SK-N-SH (cell line): ENCODE measurements around the gene CASKIN1. TPM values are rescaled to one million over a fixed set of nuclear protein-coding genes. Genes with fewer than 3 reads are reported as not detected.

Experiments used
- CTCF ChIA-PET: fragments of 300-600, 350-600 bp; formaldehyde crosslinking; extraction: SDS; loops from one replicate; lab custom pipeline; 2021; lab: Yijun Ruan, JAX
- POLR2A ChIA-PET: fragments of 350-600 bp; sonication (Branson Sonifier 250); formaldehyde crosslinking; extraction: SDS; loops from one replicate; lab custom pipeline; 2020; ENCODE audit warnings: antibody characterized with exemption, inconsistent platforms; lab: Yijun Ruan, JAX
- DNase-seq: peaks from one replicate; pipeline ENCODE4 v3.0.0; 2012
- H2AFZ ChIP-seq: fragments of 200-600 bp; sonication (generic); 2 replicates; pipeline ENCODE4 v1.8.1; 2016; ENCODE audit warnings: antibody characterized with exemption, mild to moderate bottlenecking, low read depth
- H3F3A ChIP-seq: fragments of 200-600 bp; sonication (generic); replicated peaks from 2 replicates; pipeline ENCODE3; 2016; ENCODE audit warnings: antibody characterized with exemption, mild to moderate bottlenecking; ENCODE audit not compliant: insufficient read depth
- H3K27ac ChIP-seq, 2 experiments: fragments of 200-500 bp in 1 of 2; fragments of 200-600 bp in 1 of 2; sonication (Bioruptor generic) in 1 of 2; sonication (generic), shearing (Covaris generic) in 1 of 2; 2 replicates each; pipeline versions ENCODE4 v1.5.1 to v1.6.1; 2014 to 2016; ENCODE audit warnings: low read depth in 2 of 2, inconsistent platforms in 1 of 2, low read length in 1 of 2, mild to moderate bottlenecking in 1 of 2, mixed read lengths in 1 of 2
- H3K27me3 ChIP-seq: fragments of 200-600 bp; sonication (generic), shearing (Covaris generic); 2 replicates; pipeline ENCODE4 v1.6.1; 2016; ENCODE audit warnings: mixed run types; ENCODE audit not compliant: insufficient read depth
- H3K36me3 ChIP-seq, 2 experiments: fragments of 200-500 bp in 1 of 2; fragments of 200-600 bp in 1 of 2; sonication (Bioruptor generic) in 1 of 2; sonication (generic) in 1 of 2; replicated peaks in 1 of 2; 2 replicates each; pipeline versions ENCODE3 to v1.5.1; 2014 to 2016; ENCODE audit warnings: low read length in 1 of 2, mild to moderate bottlenecking in 1 of 2; ENCODE audit not compliant: insufficient read depth in 2 of 2, control insufficient read depth in 1 of 2
- H3K4me1 ChIP-seq, 2 experiments: fragments of 200-500 bp in 1 of 2; fragments of 200-600 bp in 1 of 2; sonication (Bioruptor generic) in 1 of 2; sonication (generic), shearing (Covaris generic) in 1 of 2; 2 replicates each; pipeline versions ENCODE4 v1.5.1 to v1.6.1; 2014 to 2016; ENCODE audit warnings: low read depth in 1 of 2, low read length in 1 of 2, mixed run types in 1 of 2; ENCODE audit not compliant: insufficient read depth in 2 of 2, control insufficient read depth in 1 of 2
- H3K4me2 ChIP-seq: fragments of 200-600 bp; sonication (generic), shearing (Covaris generic); 2 replicates; pipeline ENCODE4 v1.6.1; 2017; ENCODE audit warnings: mixed run types
- H3K4me3 ChIP-seq, 2 experiments: fragments of 200-500 bp in 1 of 2; fragments of 200-600 bp in 1 of 2; sonication (Bioruptor generic) in 1 of 2; sonication (generic), shearing (Covaris generic) in 1 of 2; 2 replicates each; pipeline versions ENCODE4 v1.5.1 to v1.8.1; 2014 to 2016; ENCODE audit warnings: low read depth in 2 of 2, inconsistent platforms in 1 of 2, low read length in 1 of 2, mild to moderate bottlenecking in 1 of 2, mixed read lengths in 1 of 2, moderate library complexity in 1 of 2
- H3K79me2 ChIP-seq: fragments of 200-600 bp; sonication (generic); 2 replicates; pipeline ENCODE4 v1.8.1; 2017; ENCODE audit warnings: mild to moderate bottlenecking; ENCODE audit not compliant: insufficient read depth
- H3K9ac ChIP-seq: fragments of 200-600 bp; sonication (generic); 2 replicates; pipeline ENCODE4 v1.6.1; 2017; ENCODE audit warnings: mixed run types
- H3K9me2 ChIP-seq: fragments of 200-600 bp; sonication (generic); 2 replicates; pipeline ENCODE4 v1.6.1; 2017; ENCODE audit warnings: mixed run types
- H3K9me3 ChIP-seq: fragments of 200-600 bp; sonication (generic); 2 replicates; pipeline ENCODE4 v1.6.1; 2017; ENCODE audit warnings: mixed run types, mild to moderate bottlenecking, moderate library complexity
- H4K20me1 ChIP-seq: fragments of 200-600 bp; sonication (generic); 2 replicates; pipeline ENCODE4 v1.6.1; 2017; ENCODE audit warnings: mild to moderate bottlenecking, mixed run types; ENCODE audit not compliant: insufficient read depth
- CHD2 ChIP-seq: fragments of 150-350 bp; IDR thresholded peaks from 2 replicates; pipeline ENCODE4 v1.6.1; 2018; ENCODE audit warnings: low read length; ENCODE audit not compliant: partially characterized antibody
- CTCF ChIP-seq: fragments of 200-600 bp; sonication (generic); IDR thresholded peaks from 2 replicates; pipeline ENCODE4 v1.6.1; 2017; ENCODE audit warnings: antibody characterized with exemption, mild to moderate bottlenecking, moderate library complexity
- ELF1 ChIP-seq: IDR thresholded peaks from 2 replicates; pipeline ENCODE4 v1.4.0; 2012
- FOSL2 ChIP-seq: IDR thresholded peaks from 2 replicates; pipeline ENCODE4 v1.4.0; 2012; ENCODE audit warnings: low read depth, mild to moderate bottlenecking, moderate library complexity, borderline replicate concordance
- FOXM1 ChIP-seq: IDR thresholded peaks from 2 replicates; pipeline ENCODE4 v1.4.0; 2012; ENCODE audit warnings: low read depth, mild to moderate bottlenecking
- GABPA ChIP-seq: IDR thresholded peaks from 2 replicates; pipeline ENCODE4 v1.4.0; 2012; ENCODE audit warnings: low read depth, mild to moderate bottlenecking
- GATA2 ChIP-seq: sonication (generic); formaldehyde crosslinking; IDR thresholded peaks from 2 replicates; pipeline ENCODE4 v1.5.0; 2020; ENCODE audit warnings: mild to moderate bottlenecking, missing genetic modification reagents
- MEF2A ChIP-seq: IDR thresholded peaks from 2 replicates; pipeline ENCODE4 v1.4.0; 2012; ENCODE audit warnings: low read depth, borderline replicate concordance
- PBX3 ChIP-seq: IDR thresholded peaks from 2 replicates; pipeline ENCODE4; 2012
- POLR2AphosphoS5 ChIP-seq: IDR thresholded peaks from 2 replicates; pipeline ENCODE4 v1.6.1; 2012; ENCODE audit warnings: low read depth, low read length
- RCOR1 ChIP-seq: fragments of 150-350 bp; IDR thresholded peaks from 2 replicates; pipeline ENCODE4 v1.6.1; 2017; ENCODE audit warnings: antibody characterized with exemption, low read length
- REST ChIP-seq: IDR thresholded peaks from 2 replicates; pipeline ENCODE4 v1.6.1; 2012; ENCODE audit warnings: mild to moderate bottlenecking, low read depth, low read length, moderate library complexity
- RFX5 ChIP-seq: IDR thresholded peaks from 2 replicates; pipeline ENCODE4 v1.6.1; 2012; ENCODE audit warnings: mild to moderate bottlenecking, improper control_type of control experiment, low read length
- RXRA ChIP-seq: IDR thresholded peaks from 2 replicates; pipeline ENCODE4 v1.4.0; 2012; ENCODE audit warnings: low read depth, mild to moderate bottlenecking, borderline replicate concordance
- SIN3A ChIP-seq: IDR thresholded peaks from 2 replicates; pipeline ENCODE4 v1.6.1; 2012; ENCODE audit warnings: low read depth, mild to moderate bottlenecking, low read length, moderate library complexity, borderline replicate concordance
- TCF12 ChIP-seq: IDR thresholded peaks from 2 replicates; pipeline ENCODE4 v1.4.0; 2012
- TEAD4 ChIP-seq: IDR thresholded peaks from 2 replicates; pipeline ENCODE4 v1.4.0; 2012; ENCODE audit warnings: mild to moderate bottlenecking, borderline replicate concordance; ENCODE audit not compliant: insufficient read depth
- USF1 ChIP-seq: IDR thresholded peaks from 2 replicates; pipeline ENCODE4 v1.4.0; 2012; ENCODE audit warnings: low read depth, borderline replicate concordance
- USF2 ChIP-seq: fragments of 150-350 bp; IDR thresholded peaks from 2 replicates; pipeline ENCODE4 v1.6.1; 2017; ENCODE audit warnings: antibody characterized with exemption, low read length, low read depth, borderline replicate concordance
- WGBS: methylation state at CpG from one replicate; pipeline ENCODE4 v1.1.6; 2017; ENCODE audit warnings: low lambda C conversion rate; 5-methylcytosine and 5-hydroxymethylcytosine counted together
- polyA plus RNA-seq, 3 experiments: library from polyadenylated mRNA; depleted of rRNA; stranded (reverse); fragments of >200 nt; gene quantifications; 2 replicates each; pipeline ENCODE4 v1.2.3, GENCODE V29; 2012

CASKIN1 gene
- polyA plus RNA-seq, 1 of the 3 experiments (the other 2 are of a cell fraction) = 1.7 TPM

GRCh38 chr16:2155091-2155950 is 41.1 kb downstream of the CASKIN1 start, which contains the start of gene TRAF7 (continued):
- TF ChIP-seq MEF2A = no peak
- TF ChIP-seq GABPA = peak; percentile 85
- TF ChIP-seq USF2 = no peak
- TF ChIP-seq USF1 = no peak
- TF ChIP-seq RXRA = no peak
- TF ChIP-seq SIN3A = peak; percentile 98; the same call in 1 of the 2 replicates
- TF ChIP-seq TEAD4 = no peak
- TF ChIP-seq CTCF = no peak

GRCh38 chr16:2154533-2155090 is 41.8 kb downstream of the CASKIN1 start:
- peaks cover 43 to 74% of the 10 kb centered on the region in 2 experiments; a peak in 3 of 4 replicates for H3K4me1 ChIP-seq
- H3K27ac ChIP-seq = peak overlapping the region; percentile 52 to 89; a peak in 3 of 4 replicates
- no peak for DNase-seq
- peaks cover 93% of the 10 kb centered on the region for H3K79me2 ChIP-seq
- no peak overlapping the region for H2AFZ ChIP-seq
- peaks cover 85% of the 10 kb centered on the region for H4K20me1 ChIP-seq
- no peaks in the 10 kb centered on the region for H3K9me2 ChIP-seq
- ChIA-PET CTCF (interaction anchor here (0.6 to 6.9 kb wide), 7 partner anchors 12 to 186 kb away, joined by 3 to 55 read pairs (median 3); partner anchors contain the start of genes ABCA3, NTHL1 and TSC2), POLR2A (interaction anchor here (0.5 to 1.8 kb wide), 26 partner anchors 8 to 382 kb away, joined by 3 to 18 read pairs (median 5); partner anchors contain the start of genes CASKIN1, FAHD1, HAGH and MRPS34)
- H3K9me3 ChIP-seq = no peaks in the 10 kb centered on the region
- H3F3A ChIP-seq = peaks cover 37% of the 10 kb centered on the region
- H3K4me2 ChIP-seq = peak overlapping the region; percentile 96
- H3K9ac ChIP-seq = peak overlapping the region; percentile 89
- H3K4me3 ChIP-seq = peak overlapping the region; percentile 96 to 98
- no peaks in the 10 kb centered on the region for H3K27me3 ChIP-seq
- peaks cover 27 to 34% of the 10 kb centered on the region in 2 experiments for H3K36me3 ChIP-seq
- WGBS = 0% methylated on average over 23 of the region's 23 CpGs
- TF ChIP-seq TCF12 = no peak
- TF ChIP-seq RFX5 = no peak
- TF ChIP-seq FOXM1 = no peak
- no peak for TF ChIP-seq POLR2AphosphoS5
- no peak for TF ChIP-seq RXRA
- TF ChIP-seq REST = no peak
- no peak for TF ChIP-seq SIN3A
- TF ChIP-seq PBX3 = no peak
- TF ChIP-seq TEAD4 = no peak
- TF ChIP-seq FOSL2 = no peak
- TF ChIP-seq RCOR1 = no peak
- no peak for TF ChIP-seq CHD2
- TF ChIP-seq USF2 = no peak
- no peak for TF ChIP-seq ELF1
- TF ChIP-seq GATA2 (CRISPR knock-in tag) = no peak
